Transverse colon (tissue), 4 donors: ENCODE results near the gene ORC4. TPM values are rescaled to one million over a fixed set of nuclear protein-coding genes. Genes with fewer than 3 reads are reported as not detected.

ENCODE experiments used
- DNase-seq: peaks from one replicate; pipeline ENCODE4 v3.0.0-alpha.2; 2019
- H3K27ac ChIP-seq, 4 donors: fragments of 200-600 bp; sonication (generic); 2 replicates each; pipeline ENCODE4 v1.5.1; 2016 to 2018; ENCODE audit warnings: inconsistent platforms in 4 of 4
- H3K27me3 ChIP-seq: fragments of 200-600 bp; sonication (generic); 2 replicates; pipeline ENCODE4 v1.5.1; 2017; ENCODE audit warnings: inconsistent platforms
- H3K36me3 ChIP-seq, 4 donors: fragments of 200-600 bp; sonication (generic); 2 replicates each; pipeline ENCODE4 v1.5.1; 2017 to 2019; ENCODE audit warnings: inconsistent platforms in 4 of 4
- H3K4me1 ChIP-seq, 4 donors: fragments of 200-600 bp; sonication (generic); 2 replicates each; pipeline ENCODE4 v1.5.1; 2017 to 2020; ENCODE audit warnings: inconsistent platforms in 4 of 4
- H3K4me3 ChIP-seq, 4 donors: fragments of 200-600 bp; sonication (generic); 1 replicate in 1 of 4; 2 replicates in 3 of 4; pipeline versions ENCODE4 v1.5.1 to v1.6.1; 2017 to 2019; ENCODE audit warnings: inconsistent platforms in 4 of 4
- H3K9me3 ChIP-seq, 2 donors: fragments of 200-600 bp; sonication (generic); 2 replicates each; pipeline ENCODE4 v1.5.1; 2017 to 2019; ENCODE audit warnings: inconsistent platforms in 2 of 2
- CTCF ChIP-seq, 5 experiments: fragments of 200-600 bp in 3 of 5; fragments of 450-650 bp in 2 of 5; sonication (generic) in 3 of 5; IDR thresholded peaks; 1 replicate in 2 of 5; 2 replicates in 3 of 5; pipeline ENCODE4 v1.5.1; 2016 to 2017; ENCODE audit warnings: antibody characterized with exemption in 5 of 5, inconsistent platforms in 3 of 5, mild to moderate bottlenecking in 2 of 5, moderate library complexity in 1 of 5
- EP300 ChIP-seq: sonication (generic); formaldehyde crosslinking; IDR thresholded peaks from one replicate; pipeline ENCODE4 v1.6.1; 2017; ENCODE audit warnings: antibody characterized with exemption, low read depth
- POLR2A ChIP-seq: fragments of 450-650 bp; IDR thresholded peaks from one replicate; pipeline ENCODE4 v1.6.1; 2016; ENCODE audit warnings: antibody characterized with exemption, mild to moderate bottlenecking, moderate library complexity
- POLR2AphosphoS5 ChIP-seq, 3 donors: sonication (generic); formaldehyde crosslinking; IDR thresholded peaks; one replicate each; pipeline ENCODE4 v1.6.1; 2016; ENCODE audit warnings: antibody characterized with exemption in 3 of 3
- WGBS, 2 donors: methylation state at CpG; one replicate each; pipeline ENCODE4 v1.1.5; 2018; ENCODE audit warnings: low coverage in 1 of 2; 5-methylcytosine and 5-hydroxymethylcytosine counted together
- in situ Hi-C, 4 donors: fragments of 200-750 bp; cut with MboI; loops; one replicate each; pipeline versions ENCODE4 v1.15.0 to v1.15.1; 2017; ENCODE audit warnings: low sequenced_read_pairs in 3 of 4, low pct_ligation_motif_present in 1 of 4, low pct_unique_long_range_greater_than_20kb in 1 of 4
- intact Hi-C: fragments of 100-400 bp; cut with DNase I; formaldehyde crosslinking; loops from one replicate; pipeline ENCODE4 v1.15.1; 2023; ENCODE audit warnings: low total_unique reads
- total RNA-seq, 4 donors: library from RNA; depleted of rRNA; stranded (reverse); fragments of >200 nt; gene quantifications; one replicate each; pipeline ENCODE4 v1.1.0, GENCODE V29; 2016

Gene ORC4
- total RNA-seq, 4 donors from 2014 or later = 5.2 to 65.3 (median 50.1) TPM

- no peak for DNase-seq
- TF ChIP-seq EP300 (no peak), CTCF (IDR thresholded peaks at IDR 0.05) (no peak), POLR2A (no peak), POLR2AphosphoS5 (IDR thresholded peaks at IDR 0.05) (no peak)
- intact Hi-C loops = no loop called here
- in situ Hi-C loops = loop anchor here in 2 of 4 donors (25.0 kb wide), 2 partner anchors 585 to 1060 kb away; no protein-coding TSS in a partner anchor
- Histone ChIP-seq H3K27me3 (no peaks in the 10 kb centered on the region), H3K27ac (no peak overlapping the region), H3K9me3 (no peaks in the 10 kb centered on the region), H3K36me3 (peaks cover 0 to 7% (median 2%) of the 10 kb centered on the region in 4 donors), H3K4me1 (peaks cover 0 to 5% (median 0%) of the 10 kb centered on the region in 4 donors), H3K4me3 (no peak overlapping the region)
- 96 to 98% methylated on average over 4 of the region's 4 CpGs for WGBS, 2 donors
Observed at GRCh38 chr2:147927053-147927588, 93.4 kb downstream of the ORC4 start.

- Histone ChIP-seq H3K4me1 (peaks cover 0 to 5% (median 0%) of the 10 kb centered on the region in 4 donors), H3K9me3 (no peaks in the 10 kb centered on the region), H3K27me3 (no peaks in the 10 kb centered on the region), H3K4me3 (no peak overlapping the region), H3K27ac (no peak overlapping the region), H3K36me3 (peaks cover 0 to 7% (median 2%) of the 10 kb centered on the region in 4 donors)
- TF ChIP-seq EP300 (no peak), CTCF (IDR thresholded peaks at IDR 0.05) (no peak), POLR2A (no peak), POLR2AphosphoS5 (IDR thresholded peaks at IDR 0.05) (no peak)
- no peak for DNase-seq
- in situ Hi-C loops (loop anchor here in 2 of 4 donors (25.0 kb wide), 2 partner anchors 586 to 1061 kb away; no protein-coding TSS in a partner anchor), intact Hi-C loops (no loop called here)
Observed at GRCh38 chr2:147925886-147926285, 94.7 kb downstream of the ORC4 start.

GRCh38 chr2:147924647-147925046, 95.9 kb downstream of the ORC4 start:
- TF ChIP-seq CTCF (IDR thresholded peaks at IDR 0.05) = no peak
- TF ChIP-seq EP300 = no peak
- no peak for TF ChIP-seq POLR2A
- TF ChIP-seq POLR2AphosphoS5 (IDR thresholded peaks at IDR 0.05) = no peak
- Histone ChIP-seq H3K36me3 (peaks cover 0 to 7% (median 2%) of the 10 kb centered on the region in 4 donors), H3K4me3 (no peak overlapping the region), H3K27ac (no peak overlapping the region), H3K27me3 (no peaks in the 10 kb centered on the region), H3K4me1 (peaks cover 0 to 5% (median 0%) of the 10 kb centered on the region in 4 donors), H3K9me3 (no peaks in the 10 kb centered on the region)
- in situ Hi-C loops (loop anchor here (25.0 kb wide), 5 partner anchors 588 to 1187 kb away; no protein-coding TSS in a partner anchor), intact Hi-C loops (no loop called here)
- DNase-seq = no peak
- WGBS, 2 donors = 90 to 95% methylated on average over 1 to 3 of the region's 3 CpGs

GRCh38 chr2:147923846-147924245, 96.7 kb downstream of the ORC4 start:
- TF ChIP-seq POLR2AphosphoS5 (IDR thresholded peaks at IDR 0.05) = no peak
- no peak for TF ChIP-seq EP300
- TF ChIP-seq POLR2A = no peak
- no peak for TF ChIP-seq CTCF (IDR thresholded peaks at IDR 0.05)
- in situ Hi-C loops = loop anchor here (25.0 kb wide), 3 partner anchors 837 to 1187 kb away; no protein-coding TSS in a partner anchor

More at GRCh38 chr2:147923846-147924245, 96.7 kb downstream of the ORC4 start:
- DNase-seq = no peak
- no peaks in the 10 kb centered on the region for H3K9me3 ChIP-seq
- peaks cover 0 to 7% (median 2%) of the 10 kb centered on the region in 4 donors for H3K36me3 ChIP-seq
- H3K27ac ChIP-seq = no peak overlapping the region
- intact Hi-C loops = no loop called here
- H3K27me3 ChIP-seq = no peaks in the 10 kb centered on the region
- H3K4me1 ChIP-seq = peaks cover 0 to 5% (median 0%) of the 10 kb centered on the region in 4 donors
- no peak overlapping the region for H3K4me3 ChIP-seq
- 57 to 80% methylated on average over 3 of the region's 3 CpGs for WGBS, 2 donors
